ENCODE measurements around the gene ITGA2B. TPM values are rescaled to one million over a fixed set of nuclear protein-coding genes. Genes with fewer than 3 reads are reported as not detected.

ITGA2B gene
- total RNA-seq, 1 donor from 2014 or later, result 0.04 TPM

DNA sequence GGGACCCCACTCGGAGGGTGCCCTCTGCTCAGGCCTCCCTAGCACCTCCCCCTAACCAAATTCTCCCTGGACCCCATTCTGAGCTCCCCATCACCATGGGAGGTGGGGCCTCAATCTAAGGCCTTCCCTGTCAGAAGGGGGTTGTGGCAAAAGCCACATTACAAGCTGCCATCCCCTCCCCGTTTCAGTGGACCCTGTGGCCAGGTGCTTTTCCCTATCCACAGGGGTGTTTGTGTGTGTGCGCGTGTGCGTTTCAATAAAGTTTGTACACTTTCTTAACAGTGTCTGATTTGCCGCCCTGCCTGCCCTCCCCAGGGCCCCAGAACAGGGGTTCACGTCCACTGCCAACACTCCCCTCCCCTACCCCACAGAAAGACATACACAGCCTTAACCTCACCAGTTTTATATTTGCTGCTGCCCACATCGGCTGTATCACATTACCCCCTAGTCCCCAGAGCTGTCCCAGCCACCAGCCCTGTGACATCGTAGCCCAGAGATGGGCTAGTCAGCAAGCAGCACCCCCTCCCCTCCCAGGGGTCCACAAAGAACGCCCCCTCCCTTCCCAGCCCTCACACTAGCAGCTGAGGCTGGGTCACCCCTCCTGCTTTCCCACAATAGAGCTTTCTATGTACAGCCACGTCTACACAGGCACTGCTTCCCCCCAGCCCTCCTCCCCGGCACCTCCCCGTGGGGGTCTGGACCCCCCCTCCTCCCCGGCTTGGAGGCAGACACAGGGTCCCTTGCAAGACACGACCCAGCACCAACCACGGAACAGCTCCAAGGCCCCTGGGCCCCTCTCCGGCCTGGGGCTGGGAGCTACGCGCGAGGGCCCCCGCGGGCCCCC lies 36.4 kb downstream of the ITGA2B start:
- no peak overlapping the region for H3K4me3 ChIP-seq (ENCODE audit: low read depth, low read length)
- H3K36me3 ChIP-seq (ENCODE audit: control insufficient read depth, insufficient read depth, low read length), result peaks cover 3% of the 10 kb centered on the region

DNA sequence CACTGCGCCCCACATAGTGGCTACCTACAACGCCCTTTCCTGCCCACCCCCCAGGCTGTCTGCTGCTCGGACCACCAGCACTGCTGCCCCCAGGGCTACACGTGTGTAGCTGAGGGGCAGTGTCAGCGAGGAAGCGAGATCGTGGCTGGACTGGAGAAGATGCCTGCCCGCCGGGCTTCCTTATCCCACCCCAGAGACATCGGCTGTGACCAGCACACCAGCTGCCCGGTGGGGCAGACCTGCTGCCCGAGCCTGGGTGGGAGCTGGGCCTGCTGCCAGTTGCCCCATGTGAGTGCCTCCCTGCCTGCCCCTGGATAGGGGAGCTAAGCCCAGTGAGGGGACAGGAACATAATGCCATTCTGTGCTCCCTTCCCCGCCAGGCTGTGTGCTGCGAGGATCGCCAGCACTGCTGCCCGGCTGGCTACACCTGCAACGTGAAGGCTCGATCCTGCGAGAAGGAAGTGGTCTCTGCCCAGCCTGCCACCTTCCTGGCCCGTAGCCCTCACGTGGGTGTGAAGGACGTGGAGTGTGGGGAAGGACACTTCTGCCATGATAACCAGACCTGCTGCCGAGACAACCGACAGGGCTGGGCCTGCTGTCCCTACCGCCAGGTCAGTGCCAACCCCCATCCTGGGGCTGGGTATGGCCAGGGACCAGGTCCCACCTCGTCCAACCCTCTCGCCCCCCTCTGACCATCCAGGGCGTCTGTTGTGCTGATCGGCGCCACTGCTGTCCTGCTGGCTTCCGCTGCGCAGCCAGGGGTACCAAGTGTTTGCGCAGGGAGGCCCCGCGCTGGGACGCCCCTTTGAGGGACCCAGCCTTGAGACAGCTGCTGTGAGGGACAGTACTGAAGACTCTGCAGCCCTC lies 37.3 kb downstream of the ITGA2B start:
- Histone ChIP-seq H3K4me3 (ENCODE audit: low read depth, low read length) (no peak overlapping the region), H3K36me3 (ENCODE audit: control insufficient read depth, insufficient read depth, low read length) (peaks cover 3% of the 10 kb centered on the region), H3K27me3 (ENCODE audit: control insufficient read depth, insufficient read depth, low read length) (peaks cover 2% of the 10 kb centered on the region)
- TF ChIP-seq CTCF (IDR thresholded peaks at IDR 0.05; ENCODE audit: insufficient read depth, low read length, poor library complexity, severe bottlenecking), result no peak
- DNase-seq (ENCODE audit: low read depth), result no peak

More for the DNA sequence above, 36.4 kb downstream of the ITGA2B start:
- TF ChIP-seq CTCF (IDR thresholded peaks at IDR 0.05; ENCODE audit: insufficient read depth, low read length, poor library complexity, severe bottlenecking), result no peak
- no peak for DNase-seq (ENCODE audit: low read depth)
- peaks cover 2% of the 10 kb centered on the region for H3K27me3 ChIP-seq (ENCODE audit: control insufficient read depth, insufficient read depth, low read length)

GRCh38 chr17:44351464-44351863 lies 38.0 kb downstream of the ITGA2B start:
- H3K36me3 ChIP-seq (ENCODE audit: control insufficient read depth, insufficient read depth, low read length), result peaks cover 3% of the 10 kb centered on the region
- H3K27me3 ChIP-seq (ENCODE audit: control insufficient read depth, insufficient read depth, low read length), result peaks cover 2% of the 10 kb centered on the region
- no peak for TF ChIP-seq CTCF (IDR thresholded peaks at IDR 0.05; ENCODE audit: insufficient read depth, low read length, poor library complexity, severe bottlenecking)
- no peak overlapping the region for H3K4me3 ChIP-seq (ENCODE audit: low read depth, low read length)
- no peak for DNase-seq (ENCODE audit: low read depth)

- TF ChIP-seq CTCF (IDR thresholded peaks at IDR 0.05; ENCODE audit: insufficient read depth, low read length, poor library complexity, severe bottlenecking), result peak; percentile 92
- no peak overlapping the region for H3K4me3 ChIP-seq (ENCODE audit: low read depth, low read length)
- H3K27me3 ChIP-seq (ENCODE audit: control insufficient read depth, insufficient read depth, low read length), result peaks cover 2% of the 10 kb centered on the region
- no peak for DNase-seq (ENCODE audit: low read depth)
- H3K36me3 ChIP-seq (ENCODE audit: control insufficient read depth, insufficient read depth, low read length), result peaks cover 3% of the 10 kb centered on the region
These were observed 38.7 kb downstream of the ITGA2B start for GRCh38 chr17:44350733-44351226.

DNA sequence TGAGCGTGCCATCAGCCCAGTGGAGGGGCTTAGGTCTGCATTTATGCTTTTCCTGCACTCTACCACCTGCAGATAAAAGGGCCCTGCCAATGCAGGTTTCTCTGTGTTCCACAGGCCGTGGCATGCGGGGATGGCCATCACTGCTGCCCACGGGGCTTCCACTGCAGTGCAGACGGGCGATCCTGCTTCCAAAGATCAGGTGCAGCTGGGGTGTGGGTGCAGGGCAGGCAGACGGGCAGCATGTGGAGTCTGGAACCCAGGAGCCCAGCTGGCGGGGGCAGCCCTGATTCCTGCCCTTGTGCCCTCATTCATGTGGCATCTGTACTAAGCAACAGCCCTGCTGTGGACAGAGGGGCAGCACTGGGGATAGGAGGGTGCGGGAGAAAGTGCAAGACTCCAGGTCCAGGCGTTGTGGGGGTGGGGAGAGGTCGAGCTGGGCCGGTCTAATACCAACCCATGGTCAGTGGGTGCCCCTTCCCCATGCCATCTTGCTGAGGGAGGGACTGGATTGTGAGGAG lies 39.8 kb downstream of the ITGA2B start:
- no peak for TF ChIP-seq CTCF (IDR thresholded peaks at IDR 0.05; ENCODE audit: insufficient read depth, low read length, poor library complexity, severe bottlenecking)
- no peak for DNase-seq (ENCODE audit: low read depth)
- Histone ChIP-seq H3K27me3 (ENCODE audit: control insufficient read depth, insufficient read depth, low read length) (peaks cover 2% of the 10 kb centered on the region), H3K36me3 (ENCODE audit: control insufficient read depth, insufficient read depth, low read length) (peaks cover 3% of the 10 kb centered on the region), H3K4me3 (ENCODE audit: low read depth, low read length) (no peak overlapping the region)
